ENCODE measurements around the gene FOLR1.

FOLR1 gene

DNA sequence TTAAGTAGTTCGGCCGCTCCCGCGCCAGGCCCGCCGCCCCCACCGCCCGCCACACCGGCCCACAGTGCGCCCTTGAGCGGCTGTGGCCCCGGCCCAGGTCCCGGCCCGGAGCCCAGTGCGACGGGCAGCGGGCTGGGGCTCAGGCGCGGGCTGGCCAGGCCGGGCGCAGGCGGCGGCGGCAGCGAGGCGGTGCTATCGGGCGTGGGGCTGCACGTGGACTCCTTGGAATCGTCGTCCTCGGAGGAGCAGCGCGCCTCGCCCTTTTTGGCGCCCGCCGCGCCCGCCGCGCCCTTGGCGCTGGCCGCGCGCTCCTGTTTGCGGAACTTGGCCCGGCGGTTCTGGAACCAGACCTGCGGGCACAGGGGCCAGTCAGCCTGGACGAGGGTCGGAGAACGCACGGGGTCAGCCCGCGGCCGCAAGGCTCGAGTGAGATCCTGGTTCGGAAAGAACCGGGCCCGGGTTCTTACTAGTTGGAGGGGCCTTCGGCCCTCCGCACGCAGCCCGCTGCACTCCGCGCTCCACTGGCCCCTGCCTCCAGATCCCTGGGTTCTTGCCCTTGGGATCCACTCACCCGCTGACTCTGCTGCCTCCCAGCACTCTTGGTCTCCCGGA, 48.0 kb downstream of the FOLR1 start:
- TF ChIP-seq, protein P1, sequence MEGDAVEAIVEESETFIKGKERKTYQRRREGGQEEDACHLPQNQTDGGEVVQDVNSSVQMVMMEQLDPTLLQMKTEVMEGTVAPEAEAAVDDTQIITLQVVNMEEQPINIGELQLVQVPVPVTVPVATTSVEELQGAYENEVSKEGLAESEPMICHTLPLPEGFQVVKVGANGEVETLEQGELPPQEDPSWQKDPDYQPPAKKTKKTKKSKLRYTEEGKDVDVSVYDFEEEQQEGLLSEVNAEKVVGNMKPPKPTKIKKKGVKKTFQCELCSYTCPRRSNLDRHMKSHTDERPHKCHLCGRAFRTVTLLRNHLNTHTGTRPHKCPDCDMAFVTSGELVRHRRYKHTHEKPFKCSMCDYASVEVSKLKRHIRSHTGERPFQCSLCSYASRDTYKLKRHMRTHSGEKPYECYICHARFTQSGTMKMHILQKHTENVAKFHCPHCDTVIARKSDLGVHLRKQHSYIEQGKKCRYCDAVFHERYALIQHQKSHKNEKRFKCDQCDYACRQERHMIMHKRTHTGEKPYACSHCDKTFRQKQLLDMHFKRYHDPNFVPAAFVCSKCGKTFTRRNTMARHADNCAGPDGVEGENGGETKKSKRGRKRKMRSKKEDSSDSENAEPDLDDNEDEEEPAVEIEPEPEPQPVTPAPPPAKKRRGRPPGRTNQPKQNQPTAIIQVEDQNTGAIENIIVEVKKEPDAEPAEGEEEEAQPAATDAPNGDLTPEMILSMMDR (IDR thresholded peaks at IDR 0.05; ENCODE audit: low read depth, low read length), result no peak
- TF ChIP-seq, protein P2, sequence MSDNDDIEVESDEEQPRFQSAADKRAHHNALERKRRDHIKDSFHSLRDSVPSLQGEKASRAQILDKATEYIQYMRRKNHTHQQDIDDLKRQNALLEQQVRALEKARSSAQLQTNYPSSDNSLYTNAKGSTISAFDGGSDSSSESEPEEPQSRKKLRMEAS (IDR thresholded peaks at IDR 0.05; ENCODE audit: low read depth, low read length), result no peak
- TF ChIP-seq POLR2A (IDR thresholded peaks at IDR 0.05; ENCODE audit: extremely low read depth, insufficient read length) (no peak), MYC (IDR thresholded peaks at IDR 0.05; ENCODE audit: low read depth, low read length) (no peak)
- no peak for DNase-seq (ENCODE audit: low read depth)

DNA sequence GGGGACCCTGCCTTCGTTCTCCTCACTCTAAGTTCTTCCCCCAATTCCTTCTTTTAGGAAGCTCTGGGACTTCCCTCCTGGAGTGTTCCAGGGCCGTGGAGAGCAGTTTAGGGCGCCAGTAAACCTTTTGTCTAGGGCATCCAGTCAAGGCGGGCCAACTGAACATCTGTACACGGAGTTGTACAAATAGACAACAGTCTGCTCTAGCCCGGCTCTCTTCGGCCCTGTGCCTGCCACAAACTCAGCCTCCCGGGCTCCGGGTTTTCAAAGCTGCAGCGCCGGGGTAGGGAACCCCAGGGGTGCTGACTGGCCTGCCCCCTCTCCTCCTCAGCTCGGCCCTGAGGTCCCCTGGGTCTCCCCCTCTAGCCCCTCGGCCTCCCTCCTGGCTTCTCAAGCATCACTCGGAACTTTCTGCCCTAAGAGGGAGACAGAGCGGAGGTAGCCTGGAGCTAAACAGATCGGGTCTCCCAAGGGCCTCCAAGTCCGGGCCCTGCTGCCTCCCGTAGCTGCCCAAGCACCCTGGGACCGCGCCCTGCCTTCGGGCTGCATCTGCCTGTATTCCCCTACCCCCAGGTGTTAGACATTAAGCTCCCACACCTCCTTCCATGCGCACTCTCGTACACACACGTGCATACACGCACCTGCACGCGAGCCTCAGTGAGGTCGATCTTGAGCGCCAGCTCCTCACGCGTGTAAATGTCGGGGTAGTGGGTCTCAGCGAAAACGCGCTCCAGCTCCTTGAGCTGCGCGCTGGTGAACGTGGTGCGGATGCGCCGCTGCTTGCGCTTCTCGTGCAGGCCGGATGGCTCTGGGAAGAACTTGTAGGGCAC, 48.7 kb downstream of the FOLR1 start:
- no peak overlapping the region for H3K4me3 ChIP-seq (ENCODE audit: low read depth, low read length)
- TF ChIP-seq POLR2A (IDR thresholded peaks at IDR 0.05; ENCODE audit: extremely low read depth, insufficient read length) (no peak), MYC (IDR thresholded peaks at IDR 0.05; ENCODE audit: low read depth, low read length) (no peak)
- TF ChIP-seq, protein P1 (IDR thresholded peaks at IDR 0.05; ENCODE audit: low read depth, low read length), result no peak
- TF ChIP-seq, protein P2 (IDR thresholded peaks at IDR 0.05; ENCODE audit: low read depth, low read length), result no peak

More for the DNA sequence above, 48.0 kb downstream of the FOLR1 start:
- H3K4me3 ChIP-seq (ENCODE audit: low read depth, low read length), result no peak overlapping the region

DNA sequence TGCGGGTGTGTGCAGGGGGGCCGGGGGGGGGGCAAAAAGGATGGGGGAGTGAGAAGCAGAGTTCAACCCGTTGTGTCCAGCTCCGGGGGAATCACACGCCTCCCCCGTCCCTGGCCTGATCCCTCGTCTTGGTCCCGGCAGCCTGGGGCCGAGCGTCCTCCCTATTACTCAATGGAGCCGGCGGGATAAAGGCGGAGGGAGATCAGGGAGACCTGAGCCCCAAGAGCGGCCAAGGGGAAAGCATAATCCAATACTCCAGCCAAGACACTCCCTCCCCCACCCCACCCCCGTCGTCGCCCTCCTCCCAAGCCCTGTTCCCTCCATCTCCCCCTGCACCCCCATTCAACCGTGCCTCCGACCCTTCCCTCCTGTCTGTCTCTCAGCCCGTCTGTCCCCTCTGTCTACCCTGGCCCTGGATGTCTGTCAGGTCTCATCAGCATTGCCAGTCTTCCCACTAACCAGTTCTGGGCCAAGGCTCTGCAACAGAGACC, 49.4 kb downstream of the FOLR1 start:
- H3K4me3 ChIP-seq (ENCODE audit: low read depth, low read length), result no peak overlapping the region
- TF ChIP-seq, protein P2 (IDR thresholded peaks at IDR 0.05; ENCODE audit: low read depth, low read length), result no peak
- TF ChIP-seq MYC (IDR thresholded peaks at IDR 0.05; ENCODE audit: low read depth, low read length) (no peak), POLR2A (IDR thresholded peaks at IDR 0.05; ENCODE audit: extremely low read depth, insufficient read length) (no peak)
- TF ChIP-seq, protein P1 (IDR thresholded peaks at IDR 0.05; ENCODE audit: low read depth, low read length), result no peak
- DNase-seq (ENCODE audit: low read depth), result no peak

More for the DNA sequence above, 48.7 kb downstream of the FOLR1 start:
- DNase-seq (ENCODE audit: low read depth), result no peak

DNA sequence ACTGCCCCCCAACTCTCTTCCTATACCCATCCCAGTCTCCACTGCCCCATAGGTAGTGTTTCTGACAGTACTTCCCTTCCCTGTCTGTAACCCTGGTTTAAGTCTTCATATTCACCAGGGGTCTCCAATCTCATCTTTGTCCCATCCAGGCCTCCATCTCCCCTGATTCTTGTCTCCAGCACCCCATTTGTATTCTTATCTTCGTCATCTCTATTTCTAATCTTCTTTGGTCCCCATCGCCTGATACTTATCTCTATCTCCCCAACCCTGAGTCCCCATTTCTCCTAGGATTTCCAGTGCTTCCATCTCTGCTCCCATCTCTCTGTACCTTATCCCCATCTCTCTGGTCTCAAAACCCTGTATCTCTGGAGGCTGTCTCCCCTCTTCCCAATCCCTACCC, 50.2 kb downstream of the FOLR1 start:
- no peak for DNase-seq (ENCODE audit: low read depth)
- H3K4me3 ChIP-seq (ENCODE audit: low read depth, low read length), result no peak overlapping the region

More for the DNA sequence above, 50.2 kb downstream of the FOLR1 start:
- TF ChIP-seq, protein P2 (IDR thresholded peaks at IDR 0.05; ENCODE audit: low read depth, low read length), result no peak
- TF ChIP-seq, protein P1 (IDR thresholded peaks at IDR 0.05; ENCODE audit: low read depth, low read length), result no peak
- TF ChIP-seq POLR2A (IDR thresholded peaks at IDR 0.05; ENCODE audit: extremely low read depth, insufficient read length) (no peak), MYC (IDR thresholded peaks at IDR 0.05; ENCODE audit: low read depth, low read length) (no peak)

All from NB4 (cell line).